RWPE2 (cell line): ENCODE data around the gene ZNF17.
"Not testable (repeated sequence)": the region's sequence is repeated elsewhere in the genome, so short reads cannot be mapped to it uniquely, and the experiment has no call there.

Source experiments
- ATAC-seq: fragments of 200-7000 bp; cut with Tn5 transposase; 3 replicates; pipeline ENCODE4 v1.9.1; 2021; ENCODE audit warnings: low read depth
- DNase-seq: peaks from one replicate; pipeline ENCODE4 v3.0.0-alpha.2; 2020; ENCODE audit warnings: low spot score
- H3K27ac ChIP-seq: fragments of 450-650 bp; 2 replicates; pipeline ENCODE4 v1.5.1; 2017; ENCODE audit warnings: mild to moderate bottlenecking; ENCODE audit not compliant: poor library complexity, severe bottlenecking
- H3K27me3 ChIP-seq: fragments of 250-450 bp; sonication (Bioruptor Pico); 2 replicates; pipeline ENCODE4 v1.5.1; 2021; ENCODE audit warnings: mild to moderate bottlenecking, moderate library complexity; ENCODE audit not compliant: insufficient read depth, poor library complexity, severe bottlenecking
- H3K36me3 ChIP-seq: fragments of 250-450 bp; sonication (Bioruptor Pico); 2 replicates; pipeline ENCODE4 v1.5.1; 2020; ENCODE audit warnings: low read depth, mild to moderate bottlenecking, moderate library complexity
- H3K4me1 ChIP-seq: fragments of 250-450 bp; sonication (Bioruptor Pico); 2 replicates; pipeline ENCODE4 v1.5.1; 2021; ENCODE audit warnings: mild to moderate bottlenecking, moderate library complexity; ENCODE audit not compliant: insufficient read depth, poor library complexity, severe bottlenecking
- H3K4me3 ChIP-seq: fragments of 250-450 bp; sonication (Bioruptor Pico); 2 replicates; pipeline ENCODE4 v1.5.1; 2021; ENCODE audit warnings: mild to moderate bottlenecking, moderate library complexity; ENCODE audit not compliant: severe bottlenecking
- H3K9me3 ChIP-seq: fragments of 250-450 bp; sonication (Bioruptor Pico); 2 replicates; pipeline ENCODE4 v1.5.1; 2021; ENCODE audit warnings: mild to moderate bottlenecking, moderate library complexity; ENCODE audit not compliant: severe bottlenecking
- TF ChIP-seq, protein P1 (sequence below): fragments of 450-650 bp; IDR thresholded peaks from one replicate; pipeline ENCODE4 v1.5.1; 2017; ENCODE audit warnings: mild to moderate bottlenecking, moderate library complexity; ENCODE audit not compliant: poor library complexity, severe bottlenecking

The ZNF17 gene

DNA sequence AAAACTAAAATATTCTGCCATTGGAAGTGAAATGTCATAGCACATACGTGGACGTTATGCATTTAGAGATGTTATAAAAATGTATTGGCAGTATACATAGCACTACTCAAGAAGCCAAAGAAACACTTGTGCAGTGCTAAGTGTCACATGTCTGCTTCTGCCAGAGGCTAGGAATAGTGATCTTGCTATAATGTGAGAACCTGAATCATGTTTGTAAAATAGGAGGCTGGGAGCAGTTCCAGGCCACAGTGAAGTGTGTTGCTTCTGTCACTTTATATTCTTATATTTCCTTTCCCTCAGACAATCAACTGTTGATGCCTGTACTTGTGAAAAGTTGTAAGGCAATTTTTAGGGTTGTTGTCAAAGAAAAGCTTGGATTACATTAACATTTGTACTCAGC is 44.2 kb upstream of the ZNF17 start:
- H3K27me3 ChIP-seq, result no peaks in the 10 kb centered on the region
- ATAC-seq, result no peak
- H3K4me1 ChIP-seq, result no peaks in the 10 kb centered on the region
- DNase-seq, result no peak
- H3K4me3 ChIP-seq, result no peak overlapping the region
- TF ChIP-seq, protein P1, sequence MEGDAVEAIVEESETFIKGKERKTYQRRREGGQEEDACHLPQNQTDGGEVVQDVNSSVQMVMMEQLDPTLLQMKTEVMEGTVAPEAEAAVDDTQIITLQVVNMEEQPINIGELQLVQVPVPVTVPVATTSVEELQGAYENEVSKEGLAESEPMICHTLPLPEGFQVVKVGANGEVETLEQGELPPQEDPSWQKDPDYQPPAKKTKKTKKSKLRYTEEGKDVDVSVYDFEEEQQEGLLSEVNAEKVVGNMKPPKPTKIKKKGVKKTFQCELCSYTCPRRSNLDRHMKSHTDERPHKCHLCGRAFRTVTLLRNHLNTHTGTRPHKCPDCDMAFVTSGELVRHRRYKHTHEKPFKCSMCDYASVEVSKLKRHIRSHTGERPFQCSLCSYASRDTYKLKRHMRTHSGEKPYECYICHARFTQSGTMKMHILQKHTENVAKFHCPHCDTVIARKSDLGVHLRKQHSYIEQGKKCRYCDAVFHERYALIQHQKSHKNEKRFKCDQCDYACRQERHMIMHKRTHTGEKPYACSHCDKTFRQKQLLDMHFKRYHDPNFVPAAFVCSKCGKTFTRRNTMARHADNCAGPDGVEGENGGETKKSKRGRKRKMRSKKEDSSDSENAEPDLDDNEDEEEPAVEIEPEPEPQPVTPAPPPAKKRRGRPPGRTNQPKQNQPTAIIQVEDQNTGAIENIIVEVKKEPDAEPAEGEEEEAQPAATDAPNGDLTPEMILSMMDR, result no peak
- H3K27ac ChIP-seq, result no peak overlapping the region
- H3K9me3 ChIP-seq, result no peaks in the 10 kb centered on the region
- peaks cover 5% of the 10 kb centered on the region for H3K36me3 ChIP-seq

DNA sequence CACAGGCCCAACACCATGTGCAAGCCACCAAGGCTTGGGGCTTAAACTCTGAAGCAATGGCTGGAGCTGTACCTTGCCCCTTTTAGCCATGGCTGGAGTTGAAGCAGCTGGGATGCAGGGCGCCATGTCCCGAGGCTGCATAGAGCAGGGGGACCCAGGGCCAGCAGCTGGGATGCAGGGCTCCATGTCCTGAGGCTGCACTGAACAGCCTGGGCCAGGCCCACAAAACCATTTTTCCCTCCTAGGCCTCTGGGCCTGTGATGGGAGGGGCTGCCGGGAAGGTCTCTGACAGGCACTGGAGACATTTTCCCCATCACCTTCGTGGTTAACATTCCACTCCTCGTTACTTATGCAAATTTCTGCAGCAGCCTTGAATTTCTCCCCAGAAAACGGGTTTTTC is 36.8 kb upstream of the ZNF17 start:
- no peaks in the 10 kb centered on the region for H3K27me3 ChIP-seq
- no peak for DNase-seq
- H3K9me3 ChIP-seq, result peaks cover 8% of the 10 kb centered on the region
- no peaks in the 10 kb centered on the region for H3K4me1 ChIP-seq
- H3K27ac ChIP-seq, result no peak overlapping the region
- TF ChIP-seq, protein P1, result no peak
- no peak overlapping the region for H3K4me3 ChIP-seq
- H3K36me3 ChIP-seq, result peaks cover 37% of the 10 kb centered on the region
- ATAC-seq, result no peak

GRCh38 chr19:57374647-57375046 is 36.3 kb upstream of the ZNF17 start:
- H3K27me3 ChIP-seq, DNase-seq, H3K9me3 ChIP-seq, H3K27ac ChIP-seq, ATAC-seq, H3K4me1 ChIP-seq, H3K4me3 ChIP-seq: not testable (repeated sequence)
- peaks cover 37% of the 10 kb centered on the region for H3K36me3 ChIP-seq

DNA sequence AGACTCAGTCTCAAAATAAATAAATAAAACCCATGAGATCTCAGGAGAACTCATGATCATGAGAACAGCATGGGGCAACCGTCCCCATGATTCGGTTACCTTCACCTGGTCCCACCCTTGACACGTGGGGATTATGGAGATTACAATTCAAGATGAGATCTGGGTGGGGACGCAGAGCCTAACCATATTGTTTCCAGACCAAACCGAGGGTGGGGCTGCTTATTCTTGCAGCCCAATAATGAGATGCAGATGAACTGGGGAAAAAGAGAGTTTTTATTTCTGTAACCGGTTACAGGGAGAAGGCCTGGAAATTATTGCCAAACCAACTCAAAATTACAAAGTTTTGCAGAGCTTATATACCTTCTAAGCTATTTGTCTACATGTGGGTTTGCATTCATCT is 34.8 kb upstream of the ZNF17 start:
- ATAC-seq, result no peak
- H3K36me3 ChIP-seq, result peaks cover 37% of the 10 kb centered on the region
- H3K4me3 ChIP-seq, result no peak overlapping the region
- H3K27me3 ChIP-seq, result no peaks in the 10 kb centered on the region
- no peaks in the 10 kb centered on the region for H3K4me1 ChIP-seq
- TF ChIP-seq, protein P1, result no peak
- no peak for DNase-seq
- peaks cover 8% of the 10 kb centered on the region for H3K9me3 ChIP-seq
- no peak overlapping the region for H3K27ac ChIP-seq

GRCh38 chr19:57377498-57378146 is 33.3 kb upstream of the ZNF17 start:
- H3K4me3 ChIP-seq, result no peak overlapping the region
- peaks cover 36% of the 10 kb centered on the region for H3K36me3 ChIP-seq
- H3K27ac ChIP-seq, result no peak overlapping the region
- H3K27me3 ChIP-seq, result no peaks in the 10 kb centered on the region
- DNase-seq, result no peak
- H3K4me1 ChIP-seq, result no peaks in the 10 kb centered on the region
- H3K9me3 ChIP-seq, result peaks cover 8% of the 10 kb centered on the region
- no peak for ATAC-seq
- TF ChIP-seq, protein P1, result no peak
